Activated CD4-positive, alpha-beta T cell treated with anti-CD3 and anti-CD28 coated beads, Interleukin-2, amount 50 U/mL, for 16 hours (primary cell): Measurements from ENCODE around the gene SH3YL1.

Experiments used
- DNase-seq: peaks from one replicate; pipeline ENCODE4 v3.0.0-alpha.2; 2020

The SH3YL1 gene

GRCh38 chr2:281381-281780 lies 17.5 kb upstream of the SH3YL1 start:
- no peak for DNase-seq

GRCh38 chr2:280650-281110 lies 16.8 kb upstream of the SH3YL1 start:
- no peak for DNase-seq

GRCh38 chr2:279956-280649 lies 16.3 kb upstream of the SH3YL1 start:
- no peak for DNase-seq

- DNase-seq = no peak
Measured at GRCh38 chr2:279366-279765, 15.5 kb upstream of the SH3YL1 start.

GRCh38 chr2:278927-279320 lies 15.1 kb upstream of the SH3YL1 start:
- DNase-seq = no peak

- no peak for DNase-seq
Measured at GRCh38 chr2:278312-278926, 14.6 kb upstream of the SH3YL1 start.

- DNase-seq = no peak
Measured at GRCh38 chr2:275466-275865, 11.6 kb upstream of the SH3YL1 start.

- no peak for DNase-seq
Measured at GRCh38 chr2:274503-274902, 10.7 kb upstream of the SH3YL1 start.

- DNase-seq = no peak
Measured at GRCh38 chr2:273333-273732, 9.5 kb upstream of the SH3YL1 start.

- DNase-seq = no peak
Measured at GRCh38 chr2:271917-272316, 8.1 kb upstream of the SH3YL1 start.

- DNase-seq = no peak
Measured at GRCh38 chr2:270861-271260, 7.0 kb upstream of the SH3YL1 start.

GRCh38 chr2:269356-270030 lies 5.7 kb upstream of the SH3YL1 start:
- no peak for DNase-seq

- DNase-seq = no peak
Measured at GRCh38 chr2:268323-268722, 4.5 kb upstream of the SH3YL1 start.

- DNase-seq = peak; percentile 95
Measured at GRCh38 chr2:264493-265468, 949 bp upstream of the SH3YL1 start, which contains the start of gene ACP1. Gene ACP1, plus strand, starts transcription at chr2:264947. Its CDS starts 18 bp downstream, at chr2:264965.

GRCh38 chr2:263022-263738 lies 652 bp downstream of the SH3YL1 start:
- no peak for DNase-seq

- DNase-seq = no peak
Measured at GRCh38 chr2:262117-262516, 1.7 kb downstream of the SH3YL1 start.

- DNase-seq = no peak
Measured at GRCh38 chr2:260507-261161, 3.2 kb downstream of the SH3YL1 start.

- no peak for DNase-seq
Measured at GRCh38 chr2:259789-260331, 4.0 kb downstream of the SH3YL1 start.

- DNase-seq = no peak
Measured at GRCh38 chr2:258933-259332, 4.9 kb downstream of the SH3YL1 start.

- no peak for DNase-seq
Measured at GRCh38 chr2:257842-258241, 6.0 kb downstream of the SH3YL1 start.

GRCh38 chr2:257429-257828 lies 6.4 kb downstream of the SH3YL1 start:
- DNase-seq = no peak
